Gastroesophageal sphincter (tissue), 3 donors: ENCODE data around the gene WFIKKN2.
A peak's percentile ranks its signal among the peaks of the same experiment; 100 is the strongest.

Source experiments
- CTCF ChIP-seq, 4 experiments: fragments of 200-600 bp in 2 of 4; fragments of 450-650 bp in 2 of 4; sonication (generic) in 1 of 4; IDR thresholded peaks; one replicate each; pipeline ENCODE4 v1.5.1; 2017 to 2019; ENCODE audit warnings: antibody characterized with exemption in 4 of 4, mild to moderate bottlenecking in 2 of 4, moderate library complexity in 2 of 4
- POLR2A ChIP-seq, 2 donors: fragments of 450-650 bp; IDR thresholded peaks; one replicate each; pipeline ENCODE4 v1.6.1; 2017; ENCODE audit warnings: antibody characterized with exemption in 2 of 2, mild to moderate bottlenecking in 2 of 2, moderate library complexity in 1 of 2

DNA sequence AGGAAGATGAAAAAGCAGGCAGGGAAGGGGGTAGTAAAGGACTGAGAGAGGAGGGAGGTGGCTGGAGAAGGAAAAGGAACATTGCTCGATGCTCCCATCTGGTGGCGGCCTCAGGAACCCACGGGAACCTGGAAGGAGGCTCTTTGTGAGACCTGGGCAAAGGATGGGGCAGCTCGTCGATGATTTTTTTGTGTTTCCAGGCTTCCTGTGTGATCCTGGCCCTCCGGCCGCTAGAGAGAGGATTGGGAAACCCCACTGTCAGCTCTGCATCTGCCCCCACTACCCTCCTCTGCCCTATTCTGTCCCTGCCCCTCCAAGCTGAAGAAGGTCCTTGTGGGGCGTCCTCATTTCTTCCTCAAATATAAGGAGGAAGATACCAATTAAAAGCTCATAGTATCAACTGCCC, 6.6 kb downstream of the WFIKKN2 start:
- TF ChIP-seq CTCF (IDR thresholded peaks at IDR 0.05) (peak in 3 of 4 experiments; percentile 83 to 89 (median 86)), POLR2A (IDR thresholded peaks at IDR 0.05) (no peak)
